OCI-LY1 (cell line): ENCODE results near the gene IRF1.
A peak's percentile ranks its signal among the peaks of the same experiment; 100 is the strongest.

ENCODE experiments used
- H2AFZ ChIP-seq: fragments of 200-600 bp; sonication (generic), shearing (Covaris generic); 2 replicates; pipeline ENCODE4 v1.6.0; 2014; ENCODE audit warnings: antibody characterized with exemption, mild to moderate bottlenecking, low read length
- H3F3A ChIP-seq: fragments of 200-600 bp; sonication (generic), shearing (Covaris generic); 2 replicates; pipeline ENCODE4 v1.6.0; 2014; ENCODE audit warnings: mild to moderate bottlenecking, antibody characterized with exemption, low read length, moderate library complexity; ENCODE audit not compliant: insufficient read depth
- H3K27ac ChIP-seq: fragments of 200-600 bp; sonication (generic); 2 replicates; pipeline ENCODE4 v1.5.1; 2014; ENCODE audit warnings: low read length, mixed run types, mild to moderate bottlenecking, low read depth; ENCODE audit not compliant: poor library complexity, severe bottlenecking
- H3K27me3 ChIP-seq: fragments of 200-600 bp; sonication (generic); 2 replicates; pipeline ENCODE4 v1.6.0; 2014; ENCODE audit warnings: antibody characterized with exemption, mild to moderate bottlenecking, low read length, moderate library complexity; ENCODE audit not compliant: insufficient read depth
- H3K36me3 ChIP-seq: fragments of 200-600 bp; sonication (generic); 2 replicates; pipeline ENCODE4 v1.6.1; 2014; ENCODE audit warnings: mild to moderate bottlenecking, antibody characterized with exemption, low read length, moderate library complexity, mixed read lengths; ENCODE audit not compliant: insufficient read depth
- H3K4me1 ChIP-seq: fragments of 200-600 bp; sonication (generic); 2 replicates; pipeline ENCODE4 v1.5.1; 2014; ENCODE audit warnings: mild to moderate bottlenecking, low read length, moderate library complexity; ENCODE audit not compliant: insufficient read depth, severe bottlenecking
- H3K4me2 ChIP-seq: fragments of 200-600 bp; sonication (generic), shearing (Covaris generic); 2 replicates; pipeline ENCODE4 v1.6.1; 2014; ENCODE audit warnings: low read length
- H3K4me3 ChIP-seq: fragments of 200-600 bp; sonication (generic); 2 replicates; pipeline ENCODE4 v1.5.1; 2014; ENCODE audit warnings: low read length, low read depth, mild to moderate bottlenecking, mixed read lengths; ENCODE audit not compliant: poor library complexity, severe bottlenecking
- H3K79me2 ChIP-seq: fragments of 200-600 bp; shearing (Covaris generic); 2 replicates; pipeline ENCODE4 v1.6.1; 2016; ENCODE audit warnings: mixed run types, low read length, mixed read lengths; ENCODE audit not compliant: insufficient read depth
- H3K9ac ChIP-seq: fragments of 200-600 bp; sonication (generic), shearing (Covaris generic); 2 replicates; pipeline ENCODE4 v1.6.1; 2014; ENCODE audit warnings: mild to moderate bottlenecking, low read length, mixed read lengths
- H3K9me2 ChIP-seq: fragments of 200-600 bp; sonication (generic), shearing (Covaris generic); 2 replicates; pipeline ENCODE4 v1.6.1; 2014; ENCODE audit warnings: low read depth, mild to moderate bottlenecking, low read length, mixed read lengths
- H3K9me3 ChIP-seq: fragments of 200-600 bp; shearing (Covaris generic); 2 replicates; pipeline ENCODE4 v1.6.1; 2014; ENCODE audit warnings: low read length, mixed read lengths
- H4K20me1 ChIP-seq: fragments of 200-600 bp; sonication (generic), shearing (Covaris generic); 2 replicates; pipeline ENCODE4 v1.6.0; 2016; ENCODE audit warnings: mild to moderate bottlenecking, low read length; ENCODE audit not compliant: insufficient read depth
- CTCF ChIP-seq: fragments of 200-600 bp; sonication (generic), shearing (Covaris generic); IDR thresholded peaks from 2 replicates; pipeline ENCODE4 v1.5.1; 2017; ENCODE audit warnings: mild to moderate bottlenecking, antibody characterized with exemption, low read length, moderate library complexity, mixed read lengths
- EZH2 ChIP-seq: fragments of 200-600 bp; sonication (generic), shearing (Covaris generic); IDR thresholded peaks from 2 replicates; pipeline ENCODE4 v1.8.0; 2017; ENCODE audit warnings: borderline replicate concordance, mixed run types, mild to moderate bottlenecking, antibody characterized with exemption, low read length, moderate library complexity, mixed read lengths

The IRF1 gene

DNA sequence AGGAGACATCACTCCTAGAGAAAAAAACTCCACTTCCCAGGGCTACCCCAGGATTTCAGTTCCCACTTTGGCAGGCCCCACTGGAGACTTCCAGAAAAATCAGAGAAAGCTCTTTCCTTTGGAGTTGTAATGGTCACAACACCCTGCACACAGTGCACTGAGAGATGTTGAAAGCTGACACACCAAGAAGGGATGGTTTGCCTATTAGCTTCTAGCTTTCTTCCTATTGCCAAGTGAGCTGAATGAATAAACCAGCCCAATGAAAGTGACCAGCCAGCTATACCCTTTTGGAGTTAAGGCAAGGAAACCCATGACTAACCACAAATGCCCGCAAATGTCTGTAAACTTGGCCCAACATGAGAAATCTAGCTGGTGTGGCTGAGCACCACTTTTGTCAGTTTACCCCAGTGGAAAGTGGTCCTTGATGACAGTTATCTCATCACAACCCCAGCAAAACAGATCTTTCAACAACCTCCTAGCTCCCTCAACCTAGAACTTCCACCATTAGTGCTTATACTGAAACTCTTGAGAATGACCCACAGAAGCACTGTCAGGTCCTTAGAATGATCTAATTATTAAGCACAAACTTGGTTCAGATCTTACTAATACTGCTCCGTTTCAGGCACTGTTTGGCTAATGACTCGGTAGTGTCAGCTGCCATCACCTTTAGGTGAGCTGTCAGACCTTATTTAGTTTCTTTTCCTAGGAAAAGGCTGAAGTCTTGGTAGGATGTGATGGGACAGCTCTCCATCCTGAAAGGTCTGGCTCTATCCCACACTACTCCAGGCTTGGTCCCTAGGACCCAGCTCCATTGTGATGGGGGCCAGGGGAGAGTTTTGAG lies 11.2 kb downstream of the IRF1 start:
- Histone ChIP-seq H3K27me3 (no peaks in the 10 kb centered on the region), H3F3A (no peaks in the 10 kb centered on the region), H3K27ac (no peak overlapping the region), H3K9ac (no peak overlapping the region), H3K4me1 (peaks cover 23% of the 10 kb centered on the region), H3K9me2 (no peaks in the 10 kb centered on the region), H3K9me3 (no peaks in the 10 kb centered on the region), H4K20me1 (no peaks in the 10 kb centered on the region), H3K79me2 (no peaks in the 10 kb centered on the region), H3K36me3 (peaks cover 16% of the 10 kb centered on the region), H3K4me3 (no peak overlapping the region), H2AFZ (no peak overlapping the region), H3K4me2 (no peak overlapping the region)
- TF ChIP-seq EZH2 (no peak), CTCF (no peak)

- H3K4me1 ChIP-seq: peaks cover 25% of the 10 kb centered on the region
- no peaks in the 10 kb centered on the region for H3K9me3 ChIP-seq
- H3K4me2 ChIP-seq: no peak overlapping the region
- no peak overlapping the region for H3K27ac ChIP-seq
- peaks cover 7% of the 10 kb centered on the region for H3K36me3 ChIP-seq
- H4K20me1 ChIP-seq: no peaks in the 10 kb centered on the region
- H3K9ac ChIP-seq: no peak overlapping the region; the same call in 1 of the 2 replicates
- no peaks in the 10 kb centered on the region for H3K27me3 ChIP-seq
- no peaks in the 10 kb centered on the region for H3F3A ChIP-seq
- no peak overlapping the region for H2AFZ ChIP-seq
- TF ChIP-seq CTCF (no peak), EZH2 (no peak)
- no peaks in the 10 kb centered on the region for H3K79me2 ChIP-seq
- H3K9me2 ChIP-seq: no peaks in the 10 kb centered on the region
- H3K4me3 ChIP-seq: no peak overlapping the region
Measured at GRCh38 chr5:132478366-132478871, 12.2 kb downstream of the IRF1 start.

GRCh38 chr5:132477784-132478365 lies 12.7 kb downstream of the IRF1 start:
- TF ChIP-seq CTCF (no peak), EZH2 (no peak)
- no peak overlapping the region for H3K4me3 ChIP-seq
- H3K4me2 ChIP-seq: no peak overlapping the region
- H2AFZ ChIP-seq: no peak overlapping the region
- H3K79me2 ChIP-seq: no peaks in the 10 kb centered on the region
- H3K27ac ChIP-seq: peak overlapping the region; percentile 8
- H3K36me3 ChIP-seq: peaks cover 1% of the 10 kb centered on the region
- no peaks in the 10 kb centered on the region for H4K20me1 ChIP-seq
- H3K9me2 ChIP-seq: no peaks in the 10 kb centered on the region
- no peaks in the 10 kb centered on the region for H3K27me3 ChIP-seq
- H3K4me1 ChIP-seq: peaks cover 30% of the 10 kb centered on the region
- no peaks in the 10 kb centered on the region for H3K9me3 ChIP-seq
- no peaks in the 10 kb centered on the region for H3F3A ChIP-seq
- no peak overlapping the region; the same call in 1 of the 2 replicates for H3K9ac ChIP-seq
